H7 (cell line): ENCODE data around the gene SGK1. TPM values are rescaled to one million over a fixed set of nuclear protein-coding genes. Genes with fewer than 3 reads are reported as not detected.
"Not testable (repeated sequence)": the region's sequence is repeated elsewhere in the genome, so short reads cannot be mapped to it uniquely, and the experiment has no call there.

Source experiments
- DNase-seq: peaks from one replicate; pipeline ENCODE4 v3.0.0; 2012
- H3K27me3 ChIP-seq: 2 replicates; pipeline ENCODE4 v1.6.0; 2011; ENCODE audit warnings: mild to moderate bottlenecking, low read length; ENCODE audit not compliant: control insufficient read depth, insufficient read depth
- H3K36me3 ChIP-seq: replicated peaks from 2 replicates; pipeline ENCODE4 v1.5.1; 2011; ENCODE audit warnings: low read length; ENCODE audit not compliant: control insufficient read depth, insufficient read depth
- H3K4me3 ChIP-seq: 2 replicates; pipeline ENCODE4 v1.5.1; 2011; ENCODE audit warnings: low read depth, mild to moderate bottlenecking, control low read depth, low read length, moderate library complexity; ENCODE audit not compliant: insufficient read depth
- total RNA-seq: library from RNA; depleted of rRNA; stranded (reverse); fragments of >200 nt; shearing (Covaris generic); gene quantifications from 2 replicates; pipeline ENCODE4 v1.2.3, GENCODE V29; 2014

SGK1 gene
- total RNA-seq, 1 experiment from 2014 or later = 12.8 TPM

DNA sequence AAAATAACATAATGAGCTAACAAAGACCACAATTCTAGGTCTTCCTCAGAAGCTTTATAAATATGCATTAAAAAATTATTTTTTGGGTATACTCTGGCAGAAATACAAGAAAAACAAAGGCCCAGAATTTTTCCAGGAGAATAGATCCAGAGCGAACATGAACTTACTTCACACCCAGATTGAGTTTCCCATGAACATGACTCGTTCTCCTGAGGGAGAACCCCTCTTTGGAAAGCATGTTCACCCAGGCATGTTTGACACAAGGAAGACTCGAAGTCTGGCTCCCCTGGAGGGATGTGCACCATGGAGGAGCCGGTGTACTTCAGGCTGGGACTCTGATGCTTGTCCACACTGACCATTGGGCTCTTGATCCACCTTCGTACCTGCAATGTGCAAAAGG, 56.1 kb downstream of the SGK1 start:
- DNase-seq = no peak
- Histone ChIP-seq H3K4me3 (no peak overlapping the region), H3K36me3 (no peaks in the 10 kb centered on the region), H3K27me3 (no peaks in the 10 kb centered on the region)

DNA sequence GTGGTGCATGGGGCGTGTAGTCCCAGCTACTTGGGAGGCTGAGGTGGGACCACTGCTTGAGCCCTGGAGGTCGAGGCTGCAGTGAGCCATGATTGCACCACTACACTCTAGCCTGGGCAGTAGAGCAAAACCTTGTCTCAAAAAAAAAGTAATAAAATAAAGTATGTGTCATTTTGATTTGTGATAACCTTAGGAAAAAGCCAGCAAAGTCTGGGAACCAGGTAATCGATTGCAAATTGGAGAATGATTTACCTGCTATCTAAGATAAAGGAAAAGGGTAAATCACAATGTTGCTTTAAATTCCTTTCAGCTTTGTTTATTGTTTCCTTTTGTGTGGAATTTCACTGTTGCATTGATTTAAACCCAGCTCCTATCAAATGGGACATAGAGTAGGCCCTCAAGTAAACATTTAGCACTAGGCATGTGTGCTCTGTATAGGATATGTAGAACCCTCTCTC, 59.0 kb downstream of the SGK1 start:
- no peak for DNase-seq
- no peaks in the 10 kb centered on the region for H3K36me3 ChIP-seq
- H3K27me3 ChIP-seq = no peaks in the 10 kb centered on the region

GRCh38 chr6:134257516-134257915, 60.4 kb downstream of the SGK1 start:
- Histone ChIP-seq H3K27me3 (no peaks in the 10 kb centered on the region), H3K36me3 (no peaks in the 10 kb centered on the region), H3K4me3 (no peak overlapping the region)
- no peak for DNase-seq

More for the DNA sequence above, 59.0 kb downstream of the SGK1 start:
- no peak overlapping the region for H3K4me3 ChIP-seq

DNA sequence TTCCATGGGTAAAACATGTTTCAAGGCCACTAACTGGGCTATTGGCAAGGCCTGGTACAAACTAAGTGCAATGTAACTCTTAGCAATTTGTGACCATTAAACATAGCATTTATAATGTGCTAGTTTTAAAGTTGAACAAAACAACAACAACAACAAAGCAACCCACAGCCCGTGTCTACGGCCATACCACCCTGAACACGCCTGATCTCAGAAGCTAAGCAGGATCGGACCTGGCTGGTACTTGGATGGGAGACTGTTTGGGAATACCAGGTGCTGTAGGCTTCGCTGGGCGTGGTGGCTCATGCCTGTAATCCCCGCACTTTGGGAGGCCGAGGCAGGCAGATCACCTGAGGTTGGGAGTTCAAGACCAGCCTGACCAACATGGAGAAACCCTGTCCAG, 61.0 kb downstream of the SGK1 start:
- H3K36me3 ChIP-seq = no peaks in the 10 kb centered on the region

GRCh38 chr6:134255280-134255679, 62.6 kb downstream of the SGK1 start:
- not testable (repeated sequence) for DNase-seq, H3K36me3 ChIP-seq, H3K27me3 ChIP-seq, H3K4me3 ChIP-seq

More for the DNA sequence above, 61.0 kb downstream of the SGK1 start:
- DNase-seq = no peak
- H3K27me3 ChIP-seq = no peaks in the 10 kb centered on the region
- H3K4me3 ChIP-seq = no peak overlapping the region

DNA sequence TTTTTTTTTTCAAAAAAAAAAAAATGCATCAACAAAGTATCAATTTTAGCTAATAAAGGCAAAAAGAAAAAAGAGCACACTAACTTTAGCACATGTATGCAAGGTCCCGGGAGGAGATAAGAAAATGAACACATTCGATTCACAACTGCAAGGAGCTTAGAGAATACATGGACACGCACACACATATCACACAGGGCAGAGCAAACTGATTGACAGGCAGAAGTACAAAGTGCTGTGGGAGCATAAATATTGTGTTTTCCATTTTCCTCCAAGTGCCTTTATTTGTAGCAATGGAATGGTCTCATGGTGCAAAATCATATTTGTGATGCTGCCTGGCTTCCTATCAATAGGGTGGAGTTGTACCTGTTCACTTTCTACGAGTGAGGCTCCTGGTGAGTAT, 63.8 kb downstream of the SGK1 start:
- no peak overlapping the region for H3K4me3 ChIP-seq
- no peaks in the 10 kb centered on the region for H3K27me3 ChIP-seq
- no peak for DNase-seq
- no peaks in the 10 kb centered on the region for H3K36me3 ChIP-seq

- H3K27me3 ChIP-seq = no peaks in the 10 kb centered on the region
- no peak overlapping the region for H3K4me3 ChIP-seq
- H3K36me3 ChIP-seq = no peaks in the 10 kb centered on the region
- no peak for DNase-seq
These were observed 64.2 kb downstream of the SGK1 start for GRCh38 chr6:134253681-134254080.

- Histone ChIP-seq H3K27me3 (no peaks in the 10 kb centered on the region), H3K4me3 (no peak overlapping the region), H3K36me3 (no peaks in the 10 kb centered on the region)
- DNase-seq = no peak
These were observed 66.6 kb downstream of the SGK1 start for GRCh38 chr6:134251320-134251719.

DNA sequence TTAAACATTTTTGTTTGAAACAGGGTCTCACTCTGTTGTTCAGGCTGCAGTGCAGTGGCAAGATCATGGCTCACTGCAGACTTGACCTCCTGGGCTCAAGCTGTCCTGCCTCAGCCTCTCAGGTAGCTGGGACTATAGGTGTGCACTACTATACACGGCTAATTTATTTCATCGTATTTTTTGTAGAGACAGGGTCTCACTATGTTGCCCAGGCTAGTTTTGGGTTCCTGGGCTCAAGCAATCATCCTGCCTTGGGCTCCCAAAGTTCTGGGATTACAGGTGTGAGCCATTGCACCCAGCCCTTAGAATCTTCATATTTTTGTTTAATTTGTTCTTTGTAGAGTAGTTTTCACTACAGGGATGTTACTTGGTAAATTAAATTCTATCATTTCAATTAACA, 67.1 kb downstream of the SGK1 start:
- Histone ChIP-seq H3K4me3 (no peak overlapping the region), H3K36me3 (no peaks in the 10 kb centered on the region), H3K27me3 (no peaks in the 10 kb centered on the region)
- no peak for DNase-seq

DNA sequence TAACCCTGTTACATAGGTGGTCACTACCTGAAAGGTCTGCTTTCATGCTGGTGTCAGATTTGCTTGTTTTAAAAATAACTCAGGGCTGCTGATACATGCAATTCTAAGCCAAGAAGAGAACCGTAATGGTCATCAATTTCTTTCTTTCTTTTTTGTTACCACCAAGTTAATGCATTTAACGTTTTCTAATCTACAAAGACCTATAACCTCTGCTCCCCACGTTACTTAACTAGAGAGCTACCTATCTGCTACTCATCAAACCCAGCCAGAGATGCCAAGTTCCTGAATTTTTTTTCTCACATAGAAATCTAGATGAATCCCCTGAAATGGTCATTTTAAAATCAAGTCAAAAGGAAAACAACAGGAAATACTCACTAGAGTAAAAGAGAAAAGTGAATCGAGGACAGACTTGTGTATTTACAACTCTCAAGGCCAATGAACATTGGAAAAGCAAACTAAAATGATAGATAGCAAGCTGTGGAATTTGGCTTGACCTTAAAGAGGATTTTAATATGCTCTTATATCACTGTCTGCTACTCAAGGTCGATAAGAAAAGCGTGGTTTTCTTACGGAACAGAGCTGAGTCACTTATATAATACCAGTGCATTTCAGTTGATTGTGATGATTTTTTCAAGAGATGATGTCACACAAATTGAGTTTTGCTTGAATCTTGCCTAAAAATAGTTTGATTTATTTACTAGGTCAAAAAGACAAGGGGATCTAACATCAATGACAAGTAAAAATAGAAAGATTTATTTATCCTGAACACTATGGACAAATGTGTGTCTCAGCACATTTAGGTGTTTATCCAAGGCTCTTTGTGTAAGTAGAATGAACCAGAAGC, 67.9 kb downstream of the SGK1 start:
- no peaks in the 10 kb centered on the region for H3K27me3 ChIP-seq
- H3K36me3 ChIP-seq = no peaks in the 10 kb centered on the region
- no peak for DNase-seq
- no peak overlapping the region for H3K4me3 ChIP-seq

DNA sequence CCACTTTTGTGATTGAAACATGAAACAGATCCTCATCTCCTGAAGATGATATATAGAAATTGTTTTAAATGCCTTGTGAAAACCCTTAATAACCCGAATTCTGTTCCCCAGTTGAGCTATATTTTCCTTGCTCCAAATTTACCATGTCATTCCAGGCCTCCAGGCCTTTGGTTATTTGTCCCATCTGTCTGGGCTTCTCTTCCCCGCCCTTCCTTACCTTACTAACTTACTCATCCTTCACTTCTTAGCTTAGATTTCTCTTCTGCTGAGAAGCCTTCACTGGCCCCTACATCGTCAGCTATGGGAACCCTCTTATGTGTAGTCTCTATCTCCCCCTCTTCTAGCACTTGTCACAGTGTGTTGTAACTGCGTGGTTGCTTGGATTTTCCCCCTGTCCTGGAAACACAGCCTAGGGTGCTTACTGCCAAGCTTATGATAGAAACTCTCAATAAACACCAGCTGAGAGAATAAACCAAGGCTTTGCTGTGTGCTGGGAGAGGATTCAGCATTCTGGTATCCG, 68.6 kb downstream of the SGK1 start:
- no peaks in the 10 kb centered on the region for H3K36me3 ChIP-seq
- no peak for DNase-seq
- no peak overlapping the region for H3K4me3 ChIP-seq
- H3K27me3 ChIP-seq = no peaks in the 10 kb centered on the region

DNA sequence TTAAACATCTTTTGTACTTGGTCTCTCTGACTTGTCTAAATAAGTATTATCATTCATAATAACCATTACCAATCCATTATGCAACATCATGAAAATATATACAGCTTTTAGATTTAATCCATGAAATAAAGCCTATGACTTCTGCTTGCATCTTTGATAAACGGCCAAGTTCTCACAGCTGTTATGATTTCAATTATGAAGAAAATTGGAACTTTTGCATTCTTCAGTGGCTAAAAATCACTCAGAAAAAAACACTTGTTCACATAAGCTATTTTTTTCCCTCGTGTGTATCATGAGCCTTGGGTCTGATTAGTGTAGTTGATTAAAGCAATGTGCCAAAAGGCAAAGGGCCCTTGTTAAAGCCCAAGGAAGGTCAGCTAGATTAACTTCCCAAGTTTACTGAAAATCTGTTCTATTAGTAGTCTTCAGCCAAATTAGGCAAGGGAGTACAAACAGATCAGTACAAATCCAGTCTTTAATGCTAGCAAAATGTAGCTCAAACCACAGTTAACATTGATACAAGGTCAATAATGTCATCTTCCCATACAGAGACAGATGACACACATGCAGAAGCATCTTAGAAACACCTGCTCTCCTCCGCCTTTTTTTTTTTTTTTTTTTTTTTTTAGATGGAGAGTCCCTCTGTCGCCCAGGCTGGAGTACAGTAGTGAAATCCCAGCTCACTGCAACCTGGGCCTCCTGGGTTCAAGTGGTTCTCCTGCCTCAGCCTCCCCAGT, 69.9 kb downstream of the SGK1 start:
- H3K4me3 ChIP-seq = no peak overlapping the region
- no peak for DNase-seq
- no peaks in the 10 kb centered on the region for H3K36me3 ChIP-seq
- no peaks in the 10 kb centered on the region for H3K27me3 ChIP-seq

DNA sequence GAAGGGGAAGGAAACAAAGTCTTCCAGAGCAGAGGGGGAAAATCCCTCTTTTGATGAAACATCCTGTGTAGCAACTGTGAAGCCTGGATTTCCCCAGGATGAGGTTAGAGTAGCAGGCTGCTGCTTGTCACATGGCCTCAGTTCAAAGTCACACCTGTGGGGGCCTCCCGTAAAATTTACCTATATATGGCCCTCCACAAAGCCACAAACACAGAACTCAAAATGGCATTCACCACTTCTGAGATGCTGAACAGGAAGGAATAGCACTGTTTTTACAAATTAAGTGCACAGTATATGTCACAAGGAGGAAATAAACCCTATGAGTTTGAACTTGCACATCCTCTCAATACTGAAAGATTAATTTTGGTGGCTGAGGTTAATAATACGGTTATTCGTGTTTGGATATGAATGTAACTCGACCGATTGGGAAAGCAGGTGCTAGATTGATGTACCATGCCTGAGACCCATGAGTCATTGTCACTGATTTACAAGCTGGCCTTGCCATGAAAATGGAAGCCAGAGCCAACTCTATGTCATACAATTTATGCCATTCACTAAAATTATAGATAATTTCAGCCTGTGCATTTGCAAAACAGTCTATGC, 70.6 kb downstream of the SGK1 start:
- Histone ChIP-seq H3K36me3 (no peaks in the 10 kb centered on the region), H3K27me3 (no peaks in the 10 kb centered on the region), H3K4me3 (no peak overlapping the region)
- no peak for DNase-seq

- no peak for DNase-seq
- Histone ChIP-seq H3K4me3 (no peak overlapping the region), H3K27me3 (no peaks in the 10 kb centered on the region), H3K36me3 (no peaks in the 10 kb centered on the region)
These were observed 72.2 kb downstream of the SGK1 start for GRCh38 chr6:134245706-134246105.

DNA sequence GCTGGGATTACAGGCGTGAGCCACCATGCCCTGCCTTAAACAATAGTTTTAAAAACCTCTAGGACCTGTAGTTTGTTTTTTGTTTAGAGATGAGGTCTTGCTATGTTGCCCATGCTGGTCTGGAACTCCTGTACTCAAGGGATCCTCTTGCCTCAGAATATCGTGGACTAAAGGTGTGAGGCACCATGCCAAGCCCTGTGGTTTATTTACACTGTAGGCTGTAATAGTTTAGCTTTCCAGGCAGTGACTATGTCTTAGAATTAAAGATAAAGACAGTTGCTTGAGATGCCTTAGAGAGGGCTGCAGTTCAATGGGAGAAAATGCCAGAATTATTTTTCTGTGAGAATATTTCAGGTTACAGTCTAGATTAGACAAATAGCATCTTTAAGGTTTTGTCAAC, 72.9 kb downstream of the SGK1 start:
- H3K36me3 ChIP-seq = no peaks in the 10 kb centered on the region
- H3K4me3 ChIP-seq = no peak overlapping the region
- no peak for DNase-seq
- H3K27me3 ChIP-seq = no peaks in the 10 kb centered on the region
